HepG2 (cell line): ENCODE results near the gene ASAP2. TPM values are rescaled to one million over a fixed set of nuclear protein-coding genes. Genes with fewer than 3 reads are reported as not detected.

Experiments
- ATAC-seq: fragments of 200-7000 bp; cut with Tn5 transposase; 3 replicates; pipeline ENCODE4 v1.9.1; 2020; ENCODE audit warnings: mild to moderate bottlenecking, moderate library complexity
- BruUV-seq: library from RNA; stranded (reverse); fragments of 400-500 nt; replicated peaks from 2 replicates; lab custom pipeline; 2021; lab: Mats Ljungman, UMichigan
- CTCF ChIA-PET: fragments of 300-600 bp; formaldehyde crosslinking; extraction: SDS; loops from one replicate; lab custom pipeline; 2021; ENCODE audit warnings: low total read pairs, inconsistent platforms, low intra/inter-chr PET ratio; lab: Yijun Ruan, JAX
- POLR2A ChIA-PET: fragments of 350-600 bp; sonication (Branson Sonifier 250); formaldehyde crosslinking; loops from one replicate; lab custom pipeline; 2020; ENCODE audit warnings: antibody characterized with exemption, inconsistent platforms; lab: Yijun Ruan, JAX
- DNase-seq: peaks from one replicate; pipeline ENCODE4 v3.0.0-alpha.2; 2015; ENCODE audit warnings: low spot score
- FAIRE-seq: peaks from 3 replicates; lab custom pipeline; 2011; peaks lifted over from hg19 to GRCh38; lab: Jason Lieb, UNC
- H2AFZ ChIP-seq: one replicate; pipeline ENCODE4 v1.6.1; 2011; ENCODE audit warnings: low read length, inconsistent platforms
- H3K27ac ChIP-seq: fragments of 300-600 bp; 3 replicates; pipeline ENCODE4 v1.8.0; 2011; ENCODE audit warnings: mixed run types, mild to moderate bottlenecking, mixed read lengths, low read length, inconsistent platforms; ENCODE audit not compliant: insufficient read depth; ENCODE audit errors: extremely low read length
- H3K27me3 ChIP-seq, 2 experiments: fragments of 200-600 bp in 1 of 2; 2 replicates in 1 of 2; 3 replicates in 1 of 2; pipeline versions ENCODE4 v1.6.0 to v1.8.0; 2011; ENCODE audit warnings: low read length in 2 of 2, mild to moderate bottlenecking in 2 of 2, moderate library complexity in 2 of 2, inconsistent platforms in 1 of 2; ENCODE audit not compliant: insufficient read depth in 2 of 2, control insufficient read depth in 1 of 2
- H3K36me3 ChIP-seq, 2 experiments: fragments of 200-600 bp in 1 of 2; replicated peaks in 1 of 2; 2 replicates in 1 of 2; 3 replicates in 1 of 2; pipeline versions ENCODE4 v1.5.1 to v1.8.0; 2011; ENCODE audit warnings: low read length in 2 of 2, inconsistent platforms in 1 of 2; ENCODE audit not compliant: insufficient read depth in 2 of 2, control insufficient read depth in 1 of 2
- H3K4me1 ChIP-seq: 2 replicates; pipeline ENCODE4 v1.5.1; 2012; ENCODE audit warnings: low read length, inconsistent platforms; ENCODE audit not compliant: insufficient read depth
- H3K4me2 ChIP-seq: 2 replicates; pipeline ENCODE4 v1.6.0; 2011; ENCODE audit warnings: low read depth, low read length, inconsistent platforms
- H3K4me3 ChIP-seq, 3 experiments: fragments of 200-600 bp in 1 of 3; sonication (generic), shearing (Covaris generic) in 1 of 3; replicated peaks in 1 of 3; 2 replicates each; pipeline ENCODE4 v1.5.1; 2011 to 2016; ENCODE audit warnings: low read length in 3 of 3, inconsistent platforms in 2 of 3, low read depth in 2 of 3, mild to moderate bottlenecking in 2 of 3, control low read depth in 1 of 3, mixed read lengths in 1 of 3; ENCODE audit not compliant: insufficient read depth in 1 of 3
- H3K79me2 ChIP-seq: one replicate; pipeline ENCODE4 v1.6.1; 2011; ENCODE audit warnings: low read length, inconsistent platforms; ENCODE audit not compliant: insufficient read depth
- H3K9ac ChIP-seq: 2 replicates; pipeline ENCODE4 v1.6.0; 2011; ENCODE audit warnings: mild to moderate bottlenecking, low read depth, low read length, inconsistent platforms; ENCODE audit not compliant: insufficient read depth
- H3K9me3 ChIP-seq: 2 replicates; pipeline ENCODE4 v1.5.1; 2012; ENCODE audit warnings: mild to moderate bottlenecking, low read length
- H4K20me1 ChIP-seq: 2 replicates; pipeline ENCODE4 v1.6.0; 2011; ENCODE audit warnings: inconsistent platforms, mild to moderate bottlenecking, low read length, moderate library complexity; ENCODE audit not compliant: insufficient read depth
- AHDC1 ChIP-seq: sonication (generic); formaldehyde crosslinking; IDR thresholded peaks from 2 replicates; pipeline ENCODE4 v1.5.1; 2020; ENCODE audit warnings: mild to moderate bottlenecking, missing genetic modification reagents, borderline replicate concordance
- CAMTA2 ChIP-seq: sonication (generic); formaldehyde crosslinking; IDR thresholded peaks from 2 replicates; pipeline ENCODE4 v1.4.0; 2020; ENCODE audit warnings: mild to moderate bottlenecking, missing genetic modification reagents, borderline replicate concordance
- ETV5 ChIP-seq: IDR thresholded peaks from 2 replicates; pipeline ENCODE4 v1.6.1; 2018; ENCODE audit warnings: missing biosample characterization, missing genetic modification reagents, inconsistent platforms, borderline replicate concordance
- MAF1 ChIP-seq: sonication (generic); formaldehyde crosslinking; IDR thresholded peaks from 2 replicates; pipeline ENCODE4 v1.5.0; 2020; ENCODE audit warnings: missing genetic modification reagents, borderline replicate concordance
- NR2C2 ChIP-seq: sonication (generic); formaldehyde crosslinking; IDR thresholded peaks from 2 replicates; pipeline ENCODE4 v1.4.0; 2020; ENCODE audit warnings: missing genetic modification reagents, mild to moderate bottlenecking, moderate library complexity, borderline replicate concordance
- SMAD1 ChIP-seq: sonication (generic); formaldehyde crosslinking; IDR thresholded peaks from 2 replicates; pipeline ENCODE4 v1.4.0; 2020; ENCODE audit warnings: missing genetic modification reagents, low read depth, mild to moderate bottlenecking, borderline replicate concordance
- SP4 ChIP-seq: sonication (generic); formaldehyde crosslinking; IDR thresholded peaks from 2 replicates; pipeline ENCODE4 v1.8.1; 2023; ENCODE audit warnings: mild to moderate bottlenecking, missing genetic modification reagents
- ZNF263 ChIP-seq: sonication (generic); formaldehyde crosslinking; IDR thresholded peaks from 2 replicates; pipeline ENCODE4 v1.4.0; 2020; ENCODE audit warnings: missing genetic modification reagents
- ZNF552 ChIP-seq: sonication (generic); formaldehyde crosslinking; IDR thresholded peaks from 2 replicates; pipeline ENCODE4 v1.9.0; 2022; ENCODE audit warnings: missing genetic modification reagents, mild to moderate bottlenecking, borderline replicate concordance
- ZSCAN20 ChIP-seq: sonication (generic); formaldehyde crosslinking; IDR thresholded peaks from 2 replicates; pipeline ENCODE4 v1.4.0; 2020; ENCODE audit warnings: missing genetic modification reagents, mild to moderate bottlenecking, borderline replicate concordance
- WGBS: methylation state at CpG from one replicate; pipeline ENCODE4 v1.1.6; 2017; ENCODE audit warnings: low lambda C conversion rate; 5-methylcytosine and 5-hydroxymethylcytosine counted together
- in situ Hi-C: cut with HindIII; loops from 2 replicates; pipeline ENCODE4 v1.10.0; 2017; ENCODE audit warnings: low pct_unique_long_range_greater_than_20kb; ENCODE audit not compliant: extremely low pct_ligation_motif_present
- intact Hi-C: fragments of 100-400 bp; cut with micrococcal nuclease; formaldehyde crosslinking; loops from one replicate; pipeline ENCODE4 v1.10.0; 2022; ENCODE audit not compliant: unreplicated experiment
- polyA plus RNA-seq, 8 experiments: library from polyadenylated mRNA; depleted of rRNA in 3 of 8; stranded (reverse) in 7 of 8; unstranded in 1 of 8; fragments of >200 nt; fragmentation: Illumina TruSeq in 4 of 8; extraction: Trizol in 4 of 8; gene quantifications; 2 replicates each; pipeline versions ENCODE4 v1.2.1 to v1.2.3, GENCODE V29; 2011 to 2016; ENCODE audit warnings: low read depth in 4 of 8, missing spikeins in 1 of 8, mixed read lengths in 1 of 8; ENCODE audit not compliant: insufficient read depth in 1 of 8
- total RNA-seq, 5 experiments: library from RNA; depleted of rRNA; stranded (reverse); fragments of >200 nt; fragmentation: Illumina TruSeq; extraction: Trizol; gene quantifications; 2 replicates each; pipeline ENCODE4 v1.2.3, GENCODE V29; 2016; ENCODE audit warnings: low read depth in 1 of 5

ASAP2 gene
- total and polyA plus RNA-seq, 2 of the 13 experiments (the other 11 are each of a cell fraction or from before 2014, with no cell fraction given): 7.3 to 22.3 TPM

- H2AFZ ChIP-seq: no peak overlapping the region
- BruUV-seq: no TSS peak
- no peak for FAIRE-seq
These were observed 148.7 kb downstream of the ASAP2 start for GRCh38 chr2:9355270-9355669.

More at GRCh38 chr2:9355270-9355669, 148.7 kb downstream of the ASAP2 start:
- peaks cover 29% of the 10 kb centered on the region for H3K4me1 ChIP-seq
- peaks cover 16 to 52% of the 10 kb centered on the region in 2 experiments for H3K36me3 ChIP-seq
- H3K79me2 ChIP-seq: no peaks in the 10 kb centered on the region
- POLR2A ChIA-PET: interaction anchor here (2.9 kb wide), 1 partner anchor 19 kb away, joined by 8 read pairs; no protein-coding TSS in a partner anchor
- DNase-seq (no peak), ATAC-seq (no peak)
- no peak overlapping the region for H3K9ac ChIP-seq
- H3K4me3 ChIP-seq: no peak overlapping the region
- H4K20me1 ChIP-seq: no peaks in the 10 kb centered on the region
- WGBS: 92% methylated on average over 3 of the region's 3 CpGs
- H3K4me2 ChIP-seq: no peak overlapping the region
- intact Hi-C loops (no loop called here), in situ Hi-C loops (no loop called here)
- no peak overlapping the region for H3K27ac ChIP-seq
- CTCF ChIA-PET: no interaction called here
- TF ChIP-seq SMAD1 (no peak), ZSCAN20 (CRISPR knock-in tag) (no peak), NR2C2 (no peak), AHDC1 (CRISPR knock-in tag) (no peak), ETV5 (CRISPR knock-in tag) (no peak), MAF1 (CRISPR knock-in tag) (no peak), ZNF552 (CRISPR knock-in tag) (no peak), CAMTA2 (CRISPR knock-in tag) (no peak), SP4 (no peak), ZNF263 (no peak)
- no peaks in the 10 kb centered on the region for H3K9me3 ChIP-seq
- no peaks in the 10 kb centered on the region for H3K27me3 ChIP-seq
